HG02623 (cell line): Measurements from ENCODE around the gene CHST8.
"Not testable (repeated sequence)": the region's sequence is repeated elsewhere in the genome, so short reads cannot be mapped to it uniquely, and the experiment has no call there.

Experiments used
- ATAC-seq: cut with Tn5 transposase; IDR thresholded peaks from one replicate; pipeline ENCODE4 v1.9.1; 2021; ENCODE audit warnings: moderate library complexity; ENCODE audit not compliant: unreplicated experiment

The CHST8 gene, protein sequence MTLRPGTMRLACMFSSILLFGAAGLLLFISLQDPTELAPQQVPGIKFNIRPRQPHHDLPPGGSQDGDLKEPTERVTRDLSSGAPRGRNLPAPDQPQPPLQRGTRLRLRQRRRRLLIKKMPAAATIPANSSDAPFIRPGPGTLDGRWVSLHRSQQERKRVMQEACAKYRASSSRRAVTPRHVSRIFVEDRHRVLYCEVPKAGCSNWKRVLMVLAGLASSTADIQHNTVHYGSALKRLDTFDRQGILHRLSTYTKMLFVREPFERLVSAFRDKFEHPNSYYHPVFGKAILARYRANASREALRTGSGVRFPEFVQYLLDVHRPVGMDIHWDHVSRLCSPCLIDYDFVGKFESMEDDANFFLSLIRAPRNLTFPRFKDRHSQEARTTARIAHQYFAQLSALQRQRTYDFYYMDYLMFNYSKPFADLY

DNA sequence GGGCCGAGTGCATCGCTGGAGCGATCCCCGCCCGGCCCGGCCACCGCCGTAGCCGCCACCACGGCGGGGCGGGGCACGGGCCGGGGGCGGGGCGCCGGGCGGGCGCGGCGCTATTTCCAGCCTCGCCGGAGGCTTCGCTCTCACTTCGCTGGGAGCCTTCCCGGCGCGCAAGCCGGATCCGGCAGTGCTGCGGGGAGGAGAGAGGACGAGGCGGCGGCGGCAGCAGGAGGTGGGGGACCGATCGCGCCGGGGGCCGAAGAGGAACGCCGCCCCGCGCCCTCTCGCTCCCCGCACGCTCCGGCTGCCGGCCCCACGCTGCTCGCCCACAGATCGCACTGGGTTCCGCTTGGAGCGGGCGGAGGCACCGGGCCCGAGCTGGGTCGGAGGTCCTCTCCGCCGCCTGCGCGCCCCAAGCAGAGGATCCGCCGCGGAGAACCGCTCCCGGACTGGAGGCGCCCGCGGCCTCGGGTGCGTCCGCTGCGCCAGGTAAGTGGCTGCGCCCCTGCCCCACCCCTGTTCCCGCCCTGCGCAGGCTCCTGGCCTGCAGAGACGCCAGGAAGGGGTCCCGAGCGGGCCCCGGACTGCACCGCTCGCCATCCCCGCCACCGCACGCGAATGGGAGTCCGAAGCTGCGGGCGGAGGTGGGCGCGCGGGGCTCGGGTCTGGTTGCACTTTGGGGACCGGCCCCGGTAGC is at the start of gene CHST8:
CHST8 (plus strand) TSS at position 143 of the 694 bp plus-strand sequence. CDS start 67,309 bp downstream, outside the sequence.
- no peak for ATAC-seq

DNA sequence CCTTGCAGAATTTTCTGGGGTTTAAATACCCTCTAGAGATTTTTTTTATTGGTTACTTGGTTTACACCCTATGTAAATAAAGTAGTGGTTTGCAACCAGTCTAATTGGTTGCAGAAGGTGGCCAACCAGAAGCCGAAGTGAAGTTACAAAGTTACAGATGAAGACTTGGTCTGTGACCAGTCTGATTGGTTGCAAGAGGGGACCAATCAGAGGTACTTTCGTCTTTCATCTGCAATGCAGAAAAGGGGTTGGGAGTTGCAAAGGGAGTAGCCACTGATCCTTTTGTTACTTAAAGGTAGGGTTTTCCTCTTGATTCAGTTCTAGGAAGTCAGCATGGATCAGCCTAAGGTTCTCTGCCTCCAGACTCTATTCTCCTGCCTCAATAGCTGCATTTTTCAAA is 48.8 kb upstream of the CHST8 start:
- ATAC-seq: no peak

DNA sequence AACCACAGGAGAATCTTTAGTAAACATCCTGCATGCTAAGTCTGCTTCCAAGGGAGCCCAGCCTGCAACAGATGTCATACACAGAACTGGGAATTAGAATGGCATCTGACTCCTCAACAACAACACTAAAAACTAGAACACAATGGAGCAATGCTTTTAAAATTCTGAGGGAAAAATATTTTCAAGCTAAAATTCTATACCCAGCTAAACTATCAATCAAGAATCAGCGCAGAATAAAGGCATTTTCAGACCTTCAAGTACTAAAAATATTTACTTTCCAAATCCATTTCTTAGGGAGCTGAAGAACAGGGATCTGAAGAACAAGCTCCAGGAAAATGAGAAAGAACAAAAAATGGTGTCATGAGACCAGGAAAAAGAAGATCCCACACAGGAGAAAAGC is 46.9 kb upstream of the CHST8 start:
- ATAC-seq: no peak

DNA sequence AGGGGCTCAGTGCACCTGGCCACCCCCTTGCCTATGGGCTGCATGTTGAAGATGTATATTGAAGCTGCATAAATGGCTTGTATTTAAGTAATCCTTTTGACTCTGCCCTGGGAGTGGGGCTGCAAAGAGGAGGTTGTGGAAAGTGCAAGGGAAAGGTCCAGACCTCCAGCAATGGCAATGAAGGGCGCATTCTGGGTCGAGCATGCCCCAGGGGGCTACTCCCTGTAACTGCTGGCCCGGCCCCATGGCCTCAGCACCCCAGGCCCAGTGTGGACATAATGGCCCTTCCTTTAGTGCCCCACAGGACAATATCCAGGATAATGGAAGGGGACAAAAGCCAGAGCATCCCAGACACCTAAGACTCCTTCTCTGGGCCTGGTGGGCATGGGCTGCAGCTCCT is 43.1 kb upstream of the CHST8 start:
- no peak for ATAC-seq

DNA sequence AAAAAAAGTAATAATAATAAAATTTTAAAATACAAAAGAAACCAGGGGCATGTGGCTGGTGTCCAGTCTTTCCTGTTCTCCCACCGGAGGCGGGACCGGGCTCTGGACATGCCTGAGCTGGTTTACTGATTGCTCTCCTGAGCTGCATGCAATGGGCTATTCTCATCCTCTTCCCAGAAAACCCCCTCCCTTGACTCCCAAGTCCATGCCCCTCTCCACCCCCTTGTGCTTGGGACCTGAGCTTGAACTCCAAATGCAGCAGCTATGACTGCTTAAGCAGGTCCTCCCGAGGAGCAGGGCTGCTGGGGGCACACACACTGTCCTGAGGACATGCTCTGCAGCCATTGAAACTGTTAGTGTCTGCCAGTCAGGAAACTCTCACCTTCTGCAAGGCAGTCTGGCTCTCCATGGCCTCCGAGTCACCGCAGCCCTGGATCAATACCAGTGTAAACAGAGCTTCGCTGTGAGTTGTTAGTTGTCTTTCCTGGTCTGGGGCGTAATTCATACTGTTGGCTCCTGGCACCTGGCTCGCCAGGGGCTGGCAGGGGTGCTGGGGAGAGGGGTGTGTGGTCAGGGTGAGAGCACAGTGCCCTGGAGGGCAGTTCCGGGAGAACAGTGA is 41.6 kb upstream of the CHST8 start:
- no peak for ATAC-seq

DNA sequence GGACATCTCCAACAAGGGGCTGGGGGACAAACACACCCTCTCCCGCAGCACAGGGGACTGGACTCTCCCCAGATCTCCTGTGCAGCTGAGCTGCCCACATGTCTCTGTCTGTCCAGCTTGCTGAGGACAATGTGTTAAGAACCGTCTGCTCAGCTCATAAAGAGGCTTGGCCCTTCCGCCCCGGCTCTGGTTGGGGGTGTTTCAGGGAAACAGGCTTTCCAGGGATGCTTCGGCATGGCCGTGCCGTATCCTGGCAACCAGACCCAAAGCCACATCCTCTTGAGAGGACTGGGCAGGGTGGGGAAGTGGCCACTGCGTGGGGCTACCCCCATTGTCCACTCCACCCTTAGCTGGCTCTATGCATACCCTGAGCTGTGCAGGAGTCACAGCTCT is 41.1 kb upstream of the CHST8 start:
- ATAC-seq: no peak

DNA sequence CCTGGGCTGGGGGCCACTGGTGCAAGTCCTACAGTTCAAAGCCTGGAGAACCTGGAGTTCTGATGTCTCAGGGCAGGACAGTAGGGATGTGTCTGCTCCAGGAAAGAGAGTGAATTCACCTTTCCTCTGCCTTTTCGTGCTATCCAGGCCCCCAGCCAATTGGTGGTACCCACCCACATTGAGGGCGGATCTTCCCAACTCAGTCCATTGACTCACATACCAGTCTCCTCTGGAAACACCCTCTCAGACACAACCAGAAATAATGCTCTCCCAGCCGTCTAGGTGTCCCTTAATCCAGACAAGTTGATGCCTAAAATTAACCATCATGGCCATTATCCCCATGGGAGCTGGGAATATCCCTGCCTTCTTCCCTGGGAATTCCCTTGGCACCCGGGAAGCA is 38.8 kb upstream of the CHST8 start:
- no peak for ATAC-seq

DNA sequence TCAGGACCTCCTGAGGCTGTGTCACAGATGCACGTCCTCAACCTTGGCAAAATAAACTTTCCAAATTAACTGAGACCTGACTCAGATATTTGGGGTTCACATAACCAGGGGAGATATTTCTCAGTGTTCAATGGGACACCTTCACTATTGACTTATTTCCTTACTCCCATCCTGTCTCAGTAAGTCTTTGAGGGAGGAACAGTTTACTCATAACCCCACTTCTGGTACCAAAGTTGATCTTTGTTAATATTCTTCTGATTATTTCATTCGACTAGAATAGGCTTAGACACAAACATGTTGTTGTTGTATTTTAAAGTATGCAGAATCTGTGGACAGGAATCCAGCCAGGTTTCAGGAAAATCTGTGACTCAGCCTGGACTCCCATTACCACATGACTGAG is 34.6 kb upstream of the CHST8 start:
- ATAC-seq: no peak

DNA sequence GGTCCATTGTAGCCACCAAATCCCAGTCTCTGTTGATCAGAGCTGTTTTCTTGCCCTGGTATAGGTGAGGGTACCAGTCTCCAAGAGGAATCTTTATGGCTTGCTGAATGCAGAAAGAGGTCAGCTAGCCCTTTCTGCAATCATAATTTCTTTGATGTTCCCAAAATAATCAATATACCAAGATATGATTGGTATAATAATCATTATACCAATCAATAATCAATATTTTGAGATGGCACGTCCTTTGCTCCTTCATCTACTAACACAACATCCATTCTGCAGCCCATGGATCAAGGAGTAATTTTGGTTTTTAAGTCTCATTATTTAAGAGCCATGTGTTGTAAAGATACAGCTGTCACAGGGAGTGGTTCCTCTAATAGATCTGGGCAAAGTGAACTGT is 31.5 kb upstream of the CHST8 start:
- ATAC-seq: no peak

DNA sequence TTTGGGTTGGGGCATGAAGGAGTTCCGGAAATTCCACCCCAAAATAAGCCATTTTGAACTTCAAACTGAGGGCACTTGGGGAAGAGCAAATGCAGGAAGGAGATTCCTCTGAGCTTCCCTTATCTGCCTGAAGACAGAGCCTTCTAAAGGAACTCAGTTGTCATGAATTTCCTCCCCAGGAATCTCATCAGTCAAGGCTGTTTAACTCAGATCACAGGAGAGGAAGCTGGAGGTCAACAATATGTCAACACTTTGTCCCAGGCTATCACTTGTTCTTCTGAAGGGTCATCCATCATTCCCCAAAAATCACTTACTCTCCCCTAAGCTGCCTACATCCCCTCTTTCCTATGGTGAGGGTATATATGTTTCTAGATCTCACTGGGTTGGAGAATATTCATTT is 26.0 kb upstream of the CHST8 start:
- ATAC-seq: no peak

DNA sequence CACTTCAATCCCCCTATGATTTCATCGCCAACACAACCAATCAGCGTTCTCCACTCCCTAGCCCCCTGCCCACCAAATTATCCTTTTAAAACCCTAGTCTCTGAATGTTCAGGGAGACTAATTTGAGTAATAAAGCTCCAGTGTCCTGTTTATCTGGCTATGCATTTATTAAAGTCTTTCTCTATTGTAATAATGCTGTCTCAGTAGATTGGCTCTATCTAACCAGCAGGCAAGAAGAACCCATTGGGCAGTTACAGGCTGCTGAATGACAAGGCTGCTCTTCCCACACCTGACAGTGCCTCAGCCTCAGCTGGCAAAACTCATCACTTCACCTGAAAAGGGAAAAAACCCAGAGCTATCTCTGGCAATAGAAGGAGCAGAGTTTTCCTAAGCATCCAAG is 20.2 kb upstream of the CHST8 start:
- no peak for ATAC-seq

DNA sequence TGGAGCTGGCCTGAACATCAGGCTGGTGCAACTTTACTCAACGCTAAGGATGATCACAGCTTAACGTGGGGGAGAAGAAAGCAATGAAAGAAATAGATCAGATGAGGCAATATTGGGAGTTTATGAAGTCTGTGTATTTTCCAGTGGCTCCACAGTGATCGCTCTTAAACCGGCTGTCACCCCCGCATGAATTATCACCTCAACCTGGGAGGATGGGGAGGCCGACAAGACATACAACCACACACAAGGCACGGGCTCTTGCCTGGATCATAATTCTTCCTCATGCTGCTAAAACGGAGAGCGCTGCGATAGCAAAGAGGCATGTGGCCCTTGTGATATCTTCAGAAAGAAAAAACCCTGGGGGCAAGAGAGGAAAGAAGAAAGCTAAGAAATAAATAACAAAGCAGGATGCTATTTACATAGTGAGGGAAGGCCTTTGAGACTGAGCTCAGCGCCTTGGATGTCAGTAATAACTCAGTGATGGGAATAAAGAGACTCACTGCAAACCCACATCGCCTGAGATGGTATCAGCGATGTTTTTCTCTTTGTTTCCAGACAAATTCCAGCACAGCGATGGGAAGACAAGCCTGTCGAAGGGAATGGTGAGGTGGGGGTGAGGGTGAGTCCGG is 19.1 kb upstream of the CHST8 start:
- ATAC-seq: no peak

DNA sequence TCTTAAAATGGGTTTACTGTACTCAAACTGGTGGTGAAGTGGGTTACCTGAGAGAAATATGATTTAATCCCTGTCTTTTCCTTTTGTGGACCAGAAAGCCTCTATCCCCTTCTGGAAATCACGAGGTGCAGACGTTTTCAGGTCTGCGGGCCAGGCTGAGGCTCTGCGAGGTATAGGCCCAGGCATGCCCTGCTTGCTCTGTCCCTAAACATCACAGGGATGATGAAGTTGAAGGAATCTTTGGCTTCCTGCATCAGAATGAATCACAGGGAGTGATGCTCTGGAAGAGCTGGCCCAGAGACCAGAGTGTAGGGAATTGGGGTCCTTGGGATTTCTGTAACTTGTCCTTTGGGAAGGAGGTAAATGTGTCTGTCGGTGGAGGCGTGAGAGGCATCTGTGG is 18.4 kb upstream of the CHST8 start:
- no peak for ATAC-seq

DNA sequence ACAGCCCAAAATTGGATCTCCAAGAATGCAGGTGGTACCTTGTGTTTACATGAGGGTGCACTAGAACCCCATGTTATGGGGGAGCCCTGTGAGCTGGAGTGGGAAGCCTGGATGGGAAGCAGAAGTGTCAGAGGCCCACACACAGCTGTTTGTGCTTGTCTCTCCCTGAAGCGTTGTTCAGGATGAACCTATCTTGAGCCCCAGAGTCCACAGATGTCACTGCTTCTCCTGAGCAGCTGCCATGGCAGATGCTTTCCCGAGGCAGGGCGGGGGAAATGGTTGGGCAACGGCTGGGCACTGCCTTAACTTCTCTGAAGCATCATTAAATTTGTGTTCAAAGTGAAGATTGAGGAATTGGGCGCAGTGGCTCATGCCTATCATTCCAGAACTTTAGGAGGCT is 17.1 kb upstream of the CHST8 start:
- ATAC-seq: no peak

DNA sequence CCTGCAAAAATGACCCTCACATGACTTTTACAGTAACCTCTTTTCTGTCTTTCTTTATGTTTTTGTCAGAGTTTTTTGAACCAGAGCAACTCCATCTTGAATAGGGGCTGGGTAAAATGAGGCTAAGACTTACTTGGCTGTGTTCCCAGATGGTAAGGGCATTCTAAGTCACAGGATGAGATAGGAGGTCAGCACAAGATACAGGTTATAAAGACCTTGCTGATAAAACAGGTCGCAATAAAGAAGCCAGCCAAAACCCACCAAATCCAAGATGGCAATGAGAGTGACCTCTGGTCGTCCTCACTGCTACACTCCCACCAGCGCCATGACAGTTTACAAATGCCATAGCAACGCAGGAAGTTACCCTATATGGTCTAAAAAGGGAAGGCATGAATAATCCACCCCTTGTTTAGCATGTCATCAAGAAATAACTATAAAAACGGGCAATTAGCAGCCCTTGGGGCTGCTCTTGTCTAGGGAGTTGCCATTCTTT is 15.9 kb upstream of the CHST8 start:
- not testable (repeated sequence) for ATAC-seq

DNA sequence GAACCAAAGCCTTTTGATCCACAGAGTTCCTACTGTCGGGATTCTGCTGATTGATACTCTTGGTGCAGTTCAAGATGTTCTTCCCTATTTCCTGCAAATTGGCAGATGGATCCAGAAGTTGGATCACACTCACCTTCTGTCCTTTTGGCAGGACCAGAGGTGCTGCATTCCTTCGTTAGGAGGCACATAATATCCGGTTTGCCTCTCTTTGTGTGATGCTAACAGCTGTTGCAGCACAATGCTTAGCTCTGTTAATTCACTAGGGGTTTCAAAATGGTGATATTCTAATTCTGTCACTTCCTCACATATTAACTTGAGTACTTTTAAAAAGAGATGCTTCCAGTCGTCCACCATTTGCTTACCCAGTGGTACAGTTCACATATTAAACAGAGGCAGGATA is 15.2 kb upstream of the CHST8 start:
- no peak for ATAC-seq

DNA sequence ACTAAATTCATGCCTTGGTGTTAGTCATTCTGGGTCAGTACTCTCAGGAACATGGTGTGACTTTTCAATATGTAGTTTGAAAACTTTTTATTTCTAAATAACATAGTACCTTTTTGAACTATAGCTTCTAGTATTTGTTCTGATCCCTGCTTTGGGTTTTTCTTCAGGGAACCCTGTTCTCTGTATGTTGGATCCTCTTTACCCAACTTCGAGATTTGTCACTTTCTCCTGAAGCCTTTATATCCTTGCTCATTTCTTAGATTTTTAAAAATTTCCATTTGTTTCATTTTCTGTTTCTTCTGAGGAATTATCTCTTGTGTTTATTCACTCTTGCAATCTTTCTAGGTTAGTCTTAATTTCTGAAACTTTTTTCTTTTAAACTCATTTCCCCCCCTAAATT is 12.4 kb upstream of the CHST8 start:
- no peak for ATAC-seq

DNA sequence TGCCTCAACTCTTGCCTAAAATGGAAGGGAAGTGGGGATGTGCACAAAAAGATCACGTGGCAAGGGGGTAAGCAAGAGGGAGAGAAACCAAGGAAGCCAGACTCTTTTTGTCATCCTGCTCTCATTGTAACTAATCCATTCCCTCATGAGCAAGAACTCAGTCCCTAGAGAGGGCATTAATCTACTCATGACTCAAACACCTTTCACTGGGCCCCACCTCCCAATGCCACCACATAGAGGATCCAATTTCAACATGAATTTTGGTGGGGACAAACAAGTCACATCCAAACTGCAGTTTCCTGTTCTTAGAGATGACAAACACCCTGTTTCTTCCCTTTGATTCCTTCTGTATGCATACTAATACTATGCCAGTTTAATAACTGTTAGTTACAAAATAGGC is 11.2 kb upstream of the CHST8 start:
- ATAC-seq: no peak

DNA sequence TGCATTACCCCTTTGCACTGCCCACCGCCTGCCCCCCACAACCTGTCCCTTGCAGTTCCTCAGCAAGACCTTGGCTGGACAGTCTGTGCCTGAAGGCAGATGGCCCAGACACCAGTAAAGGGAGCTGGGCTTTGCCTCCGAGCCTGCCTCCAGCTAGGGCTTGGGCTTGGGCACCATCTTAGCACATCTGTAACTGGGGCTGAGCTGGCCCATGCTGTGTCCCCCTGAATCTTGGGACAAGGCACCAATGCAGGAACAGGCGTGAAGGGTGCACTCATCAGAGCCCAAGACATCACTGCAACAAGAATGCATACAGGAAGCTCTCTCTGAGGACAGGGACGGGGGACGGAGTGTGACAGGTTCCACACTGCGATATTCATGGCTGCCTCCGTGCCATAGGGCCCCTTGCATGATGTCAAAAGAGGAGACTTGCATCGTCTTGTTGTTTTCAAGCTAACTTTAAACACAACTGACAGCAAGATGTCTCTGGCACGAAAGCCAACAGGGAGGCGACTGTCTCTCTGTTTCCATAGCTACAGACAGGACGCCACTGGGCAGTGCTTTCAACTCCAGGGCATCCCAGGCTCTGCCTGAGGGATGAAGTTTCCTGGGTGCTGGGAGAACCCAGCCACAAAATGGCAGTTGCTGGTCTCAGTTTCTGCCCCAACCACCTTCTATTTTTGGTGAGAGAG is 8.7 kb upstream of the CHST8 start:
- ATAC-seq: no peak

DNA sequence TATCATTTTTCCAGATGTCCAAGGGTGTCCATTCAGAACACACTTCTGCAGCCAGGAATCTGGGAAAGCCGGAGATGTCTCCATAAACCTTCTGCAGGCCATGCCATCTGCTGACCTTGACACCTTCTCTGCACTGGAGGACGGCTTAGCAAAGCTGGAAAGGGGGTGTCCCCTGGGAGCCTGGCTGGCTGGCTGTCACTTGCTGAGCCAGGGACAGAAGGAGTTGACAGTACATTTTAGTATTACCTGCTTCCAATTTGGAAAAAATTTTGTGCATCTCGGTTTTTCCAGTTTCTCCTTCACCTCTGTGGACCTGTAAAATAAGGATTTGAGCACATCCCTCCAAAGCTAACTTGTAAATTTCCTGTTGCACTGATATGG is 8.1 kb upstream of the CHST8 start:
- ATAC-seq: no peak

DNA sequence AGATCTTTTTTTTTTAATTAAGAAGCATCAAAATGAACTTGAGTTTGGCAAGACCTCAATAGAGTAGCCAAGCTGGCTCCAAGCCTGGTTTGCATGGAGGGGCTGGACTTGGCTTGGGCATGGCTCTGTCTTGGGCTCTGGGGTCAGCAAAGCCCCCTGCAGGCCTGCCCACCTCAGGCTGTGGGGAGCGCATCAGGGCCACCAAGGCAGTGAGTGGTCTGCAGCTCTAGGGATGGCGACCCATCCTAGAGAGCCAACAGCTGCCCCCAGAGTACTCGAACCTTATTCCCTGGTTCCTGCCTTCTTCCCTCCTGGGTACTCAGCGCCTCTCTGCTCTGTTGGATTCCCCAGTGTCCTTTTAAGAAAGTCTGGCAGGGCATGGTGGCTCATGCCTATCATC is 5.4 kb upstream of the CHST8 start:
- ATAC-seq: no peak
